Activated B cell treated with CpG ODN at 0.5 μM for 24 hours (primary cell): ENCODE results near the gene WDFY4. TPM values are rescaled to one million over a fixed set of nuclear protein-coding genes. Genes with fewer than 3 reads are reported as not detected.

ENCODE experiments used
- ATAC-seq: fragments of 200-7000 bp; cut with Tn5 transposase; one replicate; pipeline ENCODE4 v1.10.0; 2021; ENCODE audit warnings: low read depth, mild to moderate bottlenecking, moderate library complexity
- CTCF ChIA-PET: fragments of 350-600 bp; sonication (Branson Sonifier 250); formaldehyde crosslinking; loops from one replicate; lab custom pipeline; 2021; ENCODE audit warnings: antibody characterized with exemption; lab: Charles Lee
- POLR2A ChIA-PET: fragments of 350-600 bp; sonication (Branson Sonifier 250); formaldehyde crosslinking; loops from one replicate; lab custom pipeline; 2021; ENCODE audit warnings: antibody characterized with exemption; lab: Charles Lee
- DNase-seq: peaks from one replicate; pipeline ENCODE4 v3.0.0; 2022
- H3K27ac Mint-ChIP-seq: one replicate; pipeline ENCODE4 v1.8.0; 2020; ENCODE audit warnings: mixed read lengths
- H3K27me3 Mint-ChIP-seq: one replicate; pipeline ENCODE4 v1.8.0; 2021; ENCODE audit warnings: mixed read lengths
- H3K36me3 Mint-ChIP-seq: one replicate; pipeline ENCODE4 v1.8.0; 2021; ENCODE audit warnings: low read depth, mixed read lengths
- H3K4me1 Mint-ChIP-seq: one replicate; pipeline ENCODE4 v1.8.0; 2021; ENCODE audit warnings: mixed read lengths
- H3K4me3 Mint-ChIP-seq: one replicate; pipeline ENCODE4 v1.8.0; 2020; ENCODE audit warnings: mild to moderate bottlenecking, mixed read lengths
- H3K9me3 Mint-ChIP-seq: one replicate; pipeline ENCODE4 v1.8.0; 2020; ENCODE audit warnings: mixed read lengths
- intact Hi-C: fragments of 100-400 bp; cut with micrococcal nuclease; formaldehyde crosslinking; loops from one replicate; pipeline ENCODE4 v1.15.1; 2024
- total RNA-seq: library from RNA; stranded (reverse); gene quantifications from 2 replicates; pipeline ENCODE4 v1.2.3, GENCODE V29; 2022
- TF ChIP-seq, protein P1 (sequence below): fragments of 200-600 bp; IDR thresholded peaks from one replicate; pipeline ENCODE4 v1.8.0; 2022; ENCODE audit warnings: antibody characterized with exemption, mild to moderate bottlenecking

Gene WDFY4
- total RNA-seq, 1 donor from 2014 or later, result 488 TPM

- H3K4me1 Mint-ChIP-seq, result peaks cover 97% of the 10 kb centered on the region
- no peaks in the 10 kb centered on the region for H3K27me3 Mint-ChIP-seq
- no peak for ATAC-seq
- peaks cover 75% of the 10 kb centered on the region for H3K36me3 Mint-ChIP-seq
- intact Hi-C loops, result no loop called here
- H3K27ac Mint-ChIP-seq, result peak overlapping the region; percentile 50
- DNase-seq, result no peak
- ChIA-PET POLR2A (interaction anchor here (1.0 kb wide), 1 partner anchor 34 kb away, joined by 3 read pairs; no protein-coding TSS in a partner anchor), CTCF (interaction anchor here (1.1 kb wide), 1 partner anchor 36 kb away, joined by 3 read pairs; no protein-coding TSS in a partner anchor)
- peak overlapping the region; percentile 38 for H3K4me3 Mint-ChIP-seq
- H3K9me3 Mint-ChIP-seq, result no peaks in the 10 kb centered on the region
- TF ChIP-seq, protein P1, sequence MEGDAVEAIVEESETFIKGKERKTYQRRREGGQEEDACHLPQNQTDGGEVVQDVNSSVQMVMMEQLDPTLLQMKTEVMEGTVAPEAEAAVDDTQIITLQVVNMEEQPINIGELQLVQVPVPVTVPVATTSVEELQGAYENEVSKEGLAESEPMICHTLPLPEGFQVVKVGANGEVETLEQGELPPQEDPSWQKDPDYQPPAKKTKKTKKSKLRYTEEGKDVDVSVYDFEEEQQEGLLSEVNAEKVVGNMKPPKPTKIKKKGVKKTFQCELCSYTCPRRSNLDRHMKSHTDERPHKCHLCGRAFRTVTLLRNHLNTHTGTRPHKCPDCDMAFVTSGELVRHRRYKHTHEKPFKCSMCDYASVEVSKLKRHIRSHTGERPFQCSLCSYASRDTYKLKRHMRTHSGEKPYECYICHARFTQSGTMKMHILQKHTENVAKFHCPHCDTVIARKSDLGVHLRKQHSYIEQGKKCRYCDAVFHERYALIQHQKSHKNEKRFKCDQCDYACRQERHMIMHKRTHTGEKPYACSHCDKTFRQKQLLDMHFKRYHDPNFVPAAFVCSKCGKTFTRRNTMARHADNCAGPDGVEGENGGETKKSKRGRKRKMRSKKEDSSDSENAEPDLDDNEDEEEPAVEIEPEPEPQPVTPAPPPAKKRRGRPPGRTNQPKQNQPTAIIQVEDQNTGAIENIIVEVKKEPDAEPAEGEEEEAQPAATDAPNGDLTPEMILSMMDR, result no peak
These were observed 7.3 kb downstream of the WDFY4 start for GRCh38 chr10:48691812-48692528.

DNA sequence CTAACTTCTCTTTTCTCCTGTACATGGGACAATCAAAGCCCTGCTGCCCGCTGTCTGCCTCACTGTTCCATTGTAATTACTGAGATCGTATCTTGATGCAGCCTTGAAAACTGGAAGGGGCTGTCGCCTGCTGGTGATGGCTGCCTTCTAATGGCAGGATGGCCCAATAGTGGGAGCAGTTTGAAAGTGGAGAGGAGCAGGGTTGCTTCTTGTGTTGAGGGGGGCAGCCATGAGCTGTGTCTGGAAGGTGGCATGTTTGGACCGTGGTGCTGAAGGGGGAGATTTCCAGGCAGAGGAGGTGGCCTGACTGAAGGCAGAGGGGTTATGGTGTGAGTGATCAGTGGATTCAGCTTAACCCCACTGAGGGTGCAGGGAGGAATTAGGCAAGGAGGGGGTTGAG, 8.1 kb downstream of the WDFY4 start:
- Mint-ChIP-seq H3K4me1 (peaks cover 98% of the 10 kb centered on the region), H3K36me3 (peaks cover 81% of the 10 kb centered on the region), H3K27ac (peak overlapping the region; percentile 50), H3K9me3 (no peaks in the 10 kb centered on the region), H3K27me3 (no peaks in the 10 kb centered on the region), H3K4me3 (peak overlapping the region; percentile 36)
- POLR2A ChIA-PET, result interaction anchor here (0.7 to 3.3 kb wide), 4 partner anchors 8 to 145 kb away, joined by 3 to 13 read pairs (median 5); partner anchors contain the start of gene WDFY4
- intact Hi-C loops, result loop anchor here (1.0 kb wide), 1 partner anchor 7 kb away; no protein-coding TSS in a partner anchor
- DNase-seq (no peak), ATAC-seq (no peak)
- TF ChIP-seq, protein P1, result no peak
- CTCF ChIA-PET, result interaction anchor here (1.0 to 2.0 kb wide), 3 partner anchors 33 to 37 kb away, joined by 4 to 6 read pairs (median 5); no protein-coding TSS in a partner anchor

- ChIA-PET POLR2A (interaction anchor here (0.7 to 3.3 kb wide), 4 partner anchors 8 to 145 kb away, joined by 3 to 13 read pairs (median 5); partner anchors contain the start of gene WDFY4), CTCF (interaction anchor here (1.0 to 2.0 kb wide), 3 partner anchors 33 to 37 kb away, joined by 4 to 6 read pairs (median 5); no protein-coding TSS in a partner anchor)
- Mint-ChIP-seq H3K27me3 (no peaks in the 10 kb centered on the region), H3K4me1 (peaks cover 98% of the 10 kb centered on the region), H3K4me3 (no peak overlapping the region), H3K36me3 (peaks cover 81% of the 10 kb centered on the region), H3K9me3 (no peaks in the 10 kb centered on the region), H3K27ac (peak overlapping the region; percentile 68)
- ATAC-seq (no peak), DNase-seq (no peak)
- TF ChIP-seq, protein P1, result no peak
- intact Hi-C loops, result loop anchor here (1.0 kb wide), 1 partner anchor 8 kb away; no protein-coding TSS in a partner anchor
These were observed 8.5 kb downstream of the WDFY4 start for GRCh38 chr10:48693206-48693605.

GRCh38 chr10:48694371-48695030, 9.8 kb downstream of the WDFY4 start:
- no peak for ATAC-seq
- Mint-ChIP-seq H3K9me3 (no peaks in the 10 kb centered on the region), H3K27me3 (no peaks in the 10 kb centered on the region), H3K36me3 (peaks cover 87% of the 10 kb centered on the region), H3K4me3 (peak overlapping the region; percentile 41), H3K4me1 (peaks cover 99% of the 10 kb centered on the region), H3K27ac (peak overlapping the region; percentile 68)
- intact Hi-C loops, result no loop called here
- ChIA-PET CTCF (interaction anchor here (2.0 to 2.5 kb wide), 2 partner anchors 10 to 36 kb away, joined by 6 to 10 read pairs; partner anchors contain the start of gene WDFY4), POLR2A (interaction anchor here (0.7 to 3.3 kb wide), 5 partner anchors 10 to 27 kb away, joined by 3 to 13 read pairs (median 6); partner anchors contain the start of gene WDFY4)
- no peak for DNase-seq
- TF ChIP-seq, protein P1, result no peak
